CD14-positive monocyte (primary cell): ENCODE measurements around the gene IL1A. TPM values are rescaled to one million over a fixed set of nuclear protein-coding genes. Genes with fewer than 3 reads are reported as not detected.
A peak's percentile ranks its signal among the peaks of the same experiment; 100 is the strongest.

ENCODE experiments used
- DNase-seq, 3 donors: peaks; one replicate each; pipeline ENCODE4 v3.0.0-alpha.2; 2011 to 2022
- H2AFZ ChIP-seq: 2 replicates; pipeline ENCODE4 v1.6.0; 2012; ENCODE audit warnings: mild to moderate bottlenecking, low read depth, low read length, inconsistent platforms; ENCODE audit not compliant: insufficient read depth, poor library complexity, severe bottlenecking
- H3K27ac ChIP-seq, 2 donors: 1 replicate in 1 of 2; 2 replicates in 1 of 2; pipeline ENCODE4 v1.5.1; 2012 to 2013; ENCODE audit warnings: low read length in 2 of 2, control low read depth in 1 of 2, inconsistent platforms in 1 of 2, low read depth in 1 of 2, mild to moderate bottlenecking in 1 of 2
- H3K27me3 ChIP-seq, 2 donors: one replicate each; pipeline versions ENCODE4 v1.6.0 to v1.6.1; 2011 to 2013; ENCODE audit warnings: low read length in 2 of 2; ENCODE audit not compliant: control insufficient read depth in 2 of 2, insufficient read depth in 2 of 2
- H3K36me3 ChIP-seq, 2 donors: replicated peaks in 1 of 2; 1 replicate in 1 of 2; 2 replicates in 1 of 2; pipeline versions ENCODE4 v1.5.1 to v1.6.1; 2012 to 2013; ENCODE audit warnings: low read length in 2 of 2, control low read depth in 1 of 2, inconsistent platforms in 1 of 2, mild to moderate bottlenecking in 1 of 2; ENCODE audit not compliant: insufficient read depth in 2 of 2, control insufficient read depth in 1 of 2
- H3K4me1 ChIP-seq, 2 donors: 1 replicate in 1 of 2; 2 replicates in 1 of 2; pipeline versions ENCODE4 v1.5.1 to v1.6.1; 2012 to 2013; ENCODE audit warnings: low read length in 2 of 2, control low read depth in 1 of 2, inconsistent platforms in 1 of 2, mild to moderate bottlenecking in 1 of 2, moderate library complexity in 1 of 2; ENCODE audit not compliant: insufficient read depth in 2 of 2, control insufficient read depth in 1 of 2
- H3K4me2 ChIP-seq: replicated peaks from 2 replicates; pipeline ENCODE3; 2012; ENCODE audit warnings: low read length, moderate library complexity, mild to moderate bottlenecking; ENCODE audit not compliant: poor library complexity, severe bottlenecking; ENCODE audit errors: extremely low read depth
- H3K4me3 ChIP-seq, 3 experiments: fragments of 200-600 bp in 1 of 3; sonication (generic) in 1 of 3; replicated peaks in 1 of 3; 1 replicate in 2 of 3; 2 replicates in 1 of 3; pipeline ENCODE4 v1.5.1; 2011 to 2013; ENCODE audit warnings: low read length in 3 of 3, mild to moderate bottlenecking in 3 of 3, control low read depth in 2 of 3, low read depth in 2 of 3, inconsistent platforms in 1 of 3, moderate library complexity in 1 of 3
- H3K79me2 ChIP-seq: 2 replicates; pipeline ENCODE4 v1.6.0; 2012; ENCODE audit warnings: mild to moderate bottlenecking, control low read depth, inconsistent platforms, low read length, moderate library complexity; ENCODE audit not compliant: insufficient read depth
- H3K9ac ChIP-seq: 2 replicates; pipeline ENCODE4 v1.6.0; 2017; ENCODE audit warnings: low read length, mild to moderate bottlenecking; ENCODE audit not compliant: insufficient read depth, poor library complexity, severe bottlenecking
- H3K9me3 ChIP-seq, 2 donors: replicated peaks in 1 of 2; 1 replicate in 1 of 2; 2 replicates in 1 of 2; pipeline versions ENCODE4 v1.5.1 to v1.6.1; 2012 to 2013; ENCODE audit warnings: low read length in 2 of 2, control low read depth in 1 of 2; ENCODE audit not compliant: control insufficient read depth in 1 of 2, insufficient read depth in 1 of 2
- H4K20me1 ChIP-seq: 2 replicates; pipeline ENCODE4 v1.6.0; 2012; ENCODE audit warnings: mild to moderate bottlenecking, low read length, control low read depth, moderate library complexity; ENCODE audit not compliant: insufficient read depth
- H3K27ac Mint-ChIP-seq, 7 donors: one replicate each; pipeline ENCODE4 v1.8.0; 2020; ENCODE audit warnings: mild to moderate bottlenecking in 7 of 7, mixed read lengths in 7 of 7, moderate library complexity in 6 of 7, inconsistent platforms in 2 of 7
- H3K27me3 Mint-ChIP-seq, 3 donors: one replicate each; pipeline ENCODE4 v1.8.0; 2021 to 2022; ENCODE audit warnings: low read depth in 3 of 3, mild to moderate bottlenecking in 3 of 3, mixed read lengths in 3 of 3, moderate library complexity in 3 of 3, inconsistent platforms in 1 of 3
- H3K36me3 Mint-ChIP-seq, 2 donors: one replicate each; pipeline ENCODE4 v1.8.0; 2020; ENCODE audit warnings: mixed read lengths in 2 of 2, inconsistent platforms in 1 of 2, mild to moderate bottlenecking in 1 of 2
- H3K4me1 Mint-ChIP-seq: one replicate; pipeline ENCODE4 v1.8.0; 2020; ENCODE audit warnings: mild to moderate bottlenecking, mixed read lengths
- H3K4me3 Mint-ChIP-seq, 2 donors: one replicate each; pipeline ENCODE4 v1.8.0; 2020; ENCODE audit warnings: mild to moderate bottlenecking in 2 of 2, mixed read lengths in 2 of 2, moderate library complexity in 1 of 2
- H3K9me3 Mint-ChIP-seq, 7 donors: one replicate each; pipeline ENCODE4 v1.8.0; 2020 to 2022; ENCODE audit warnings: mixed read lengths in 7 of 7, mild to moderate bottlenecking in 6 of 7, moderate library complexity in 6 of 7, inconsistent platforms in 2 of 7
- WGBS: methylation state at CpG from one replicate; pipeline ENCODE4 v1.1.5; 2013; ENCODE audit warnings: missing lambda C conversion rate; ENCODE audit not compliant: insufficient coverage; 5-methylcytosine and 5-hydroxymethylcytosine counted together
- intact Hi-C, 2 donors: fragments of 100-400 bp; cut with micrococcal nuclease; formaldehyde crosslinking; loops; one replicate each; pipeline versions ENCODE4 v1.15.0 to v1.15.1; 2023
- polyA plus RNA-seq, 3 donors: library from polyadenylated mRNA; depleted of rRNA in 1 of 3; unstranded in 2 of 3; stranded (reverse) in 1 of 3; fragments of 300-500 nt in 2 of 3; fragments of >200 nt in 1 of 3; fragmentation: Illumina TruSeq in 2 of 3; gene quantifications; 1 replicate in 2 of 3; 2 replicates in 1 of 3; pipeline ENCODE4 v1.2.3, GENCODE V29; 2012 to 2021
- TF ChIP-seq, protein P1 (sequence below): fragments of 200-600 bp; IDR thresholded peaks from one replicate; pipeline ENCODE4 v1.8.0; 2022; ENCODE audit warnings: antibody characterized with exemption, mild to moderate bottlenecking

IL1A gene
- polyA plus RNA-seq, 3 donors, result 0.26 to 0.83 TPM; not detected in 1

DNA sequence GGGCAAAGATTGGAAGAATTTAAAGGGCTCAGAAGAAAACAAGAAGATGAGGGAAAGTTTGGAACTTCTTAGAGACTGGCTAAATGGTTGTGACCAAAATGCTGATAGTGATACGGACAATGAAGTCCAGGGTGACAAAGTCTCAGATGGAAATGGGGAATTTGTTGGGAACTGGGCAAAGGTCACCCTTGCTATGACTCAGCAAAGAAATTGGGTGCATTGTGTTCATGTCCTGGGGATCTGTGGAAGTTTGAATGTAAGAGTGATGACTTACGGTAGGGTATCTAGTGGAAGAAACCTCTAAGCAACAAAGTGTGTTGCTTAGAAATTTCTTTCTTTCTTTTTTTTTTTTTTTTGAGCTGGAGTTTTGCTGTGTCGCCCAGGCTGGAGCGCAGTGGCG is 6.0 kb upstream of the IL1A start:
- no peaks in the 10 kb centered on the region for H3K79me2 ChIP-seq
- H3K27me3 Mint-ChIP-seq, result peaks cover 2 to 7% (median 4%) of the 10 kb centered on the region in 3 donors
- H3K9me3 Mint-ChIP-seq, result peaks cover 5 to 10% (median 7%) of the 10 kb centered on the region in 7 donors
- H3K27ac ChIP-seq, result no peak overlapping the region
- H4K20me1 ChIP-seq, result peaks cover 4% of the 10 kb centered on the region
- H3K9me3 ChIP-seq, result no peaks in the 10 kb centered on the region
- no peak overlapping the region for H3K27ac Mint-ChIP-seq
- no peak overlapping the region for H3K4me3 ChIP-seq
- peaks cover 58 to 81% of the 10 kb centered on the region in 2 donors for H3K4me1 ChIP-seq
- TF ChIP-seq, protein P1, sequence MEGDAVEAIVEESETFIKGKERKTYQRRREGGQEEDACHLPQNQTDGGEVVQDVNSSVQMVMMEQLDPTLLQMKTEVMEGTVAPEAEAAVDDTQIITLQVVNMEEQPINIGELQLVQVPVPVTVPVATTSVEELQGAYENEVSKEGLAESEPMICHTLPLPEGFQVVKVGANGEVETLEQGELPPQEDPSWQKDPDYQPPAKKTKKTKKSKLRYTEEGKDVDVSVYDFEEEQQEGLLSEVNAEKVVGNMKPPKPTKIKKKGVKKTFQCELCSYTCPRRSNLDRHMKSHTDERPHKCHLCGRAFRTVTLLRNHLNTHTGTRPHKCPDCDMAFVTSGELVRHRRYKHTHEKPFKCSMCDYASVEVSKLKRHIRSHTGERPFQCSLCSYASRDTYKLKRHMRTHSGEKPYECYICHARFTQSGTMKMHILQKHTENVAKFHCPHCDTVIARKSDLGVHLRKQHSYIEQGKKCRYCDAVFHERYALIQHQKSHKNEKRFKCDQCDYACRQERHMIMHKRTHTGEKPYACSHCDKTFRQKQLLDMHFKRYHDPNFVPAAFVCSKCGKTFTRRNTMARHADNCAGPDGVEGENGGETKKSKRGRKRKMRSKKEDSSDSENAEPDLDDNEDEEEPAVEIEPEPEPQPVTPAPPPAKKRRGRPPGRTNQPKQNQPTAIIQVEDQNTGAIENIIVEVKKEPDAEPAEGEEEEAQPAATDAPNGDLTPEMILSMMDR, result no peak
- no peaks in the 10 kb centered on the region for H3K36me3 Mint-ChIP-seq
- H3K9ac ChIP-seq, result no peak overlapping the region
- peaks cover 61% of the 10 kb centered on the region for H3K4me1 Mint-ChIP-seq
- intact Hi-C loops, result loop anchor here in 1 of 2 donors (5.0 to 10.0 kb wide), 2 partner anchors 38 to 94 kb away; no protein-coding TSS in a partner anchor
- H3K27me3 ChIP-seq, result no peaks in the 10 kb centered on the region
- no peaks in the 10 kb centered on the region for H3K36me3 ChIP-seq
- peak in 2 of 3 donors; percentile 14 to 53 for DNase-seq
- H3K4me3 Mint-ChIP-seq, result no peak overlapping the region
- H3K4me2 ChIP-seq, result no peak overlapping the region
- no peak overlapping the region for H2AFZ ChIP-seq
- 93% methylated on average over 2 of the region's 5 CpGs for WGBS

- WGBS, result no CpG with 5 or more reads among the region's 1 CpG
- peaks cover 58 to 81% of the 10 kb centered on the region in 2 donors for H3K4me1 ChIP-seq
- intact Hi-C loops, result no loop called here
These were observed 4.9 kb upstream of the IL1A start for GRCh38 chr2:112789186-112789585.

More at GRCh38 chr2:112789186-112789585, 4.9 kb upstream of the IL1A start:
- Histone ChIP-seq H3K9ac (no peak overlapping the region), H2AFZ (no peak overlapping the region), H3K27ac (no peak overlapping the region), H3K4me3 (no peak overlapping the region), H3K27me3 (no peaks in the 10 kb centered on the region), H4K20me1 (peaks cover 4% of the 10 kb centered on the region), H3K79me2 (no peaks in the 10 kb centered on the region), H3K4me2 (no peak overlapping the region), H3K36me3 (no peaks in the 10 kb centered on the region), H3K9me3 (no peaks in the 10 kb centered on the region)
- peak overlapping the region in 3 of 7 donors; percentile 9 to 61 (median 47) for H3K27ac Mint-ChIP-seq
- no peak overlapping the region for H3K4me3 Mint-ChIP-seq
- peaks cover 1 to 11% (median 2%) of the 10 kb centered on the region in 3 donors for H3K27me3 Mint-ChIP-seq
- DNase-seq, result no peak
- TF ChIP-seq, protein P1, result no peak
- H3K4me1 Mint-ChIP-seq, result peaks cover 64% of the 10 kb centered on the region
- peaks cover 5 to 10% (median 7%) of the 10 kb centered on the region in 7 donors for H3K9me3 Mint-ChIP-seq
- H3K36me3 Mint-ChIP-seq, result no peaks in the 10 kb centered on the region
